Stomach (tissue), 9 donors: ENCODE measurements around the gene TNF. TPM values are rescaled to one million over a fixed set of nuclear protein-coding genes. Genes with fewer than 3 reads are reported as not detected.

Experiments
- DNase-seq, 2 donors: peaks; one replicate each; pipeline versions ENCODE4 v3.0.0 to v3.0.0-alpha.2; 2013 to 2019
- H3K27ac ChIP-seq, 5 donors: fragments of 200-600 bp in 4 of 5; sonication (generic) in 4 of 5; one replicate each; pipeline ENCODE4 v1.5.1; 2013 to 2019; ENCODE audit warnings: mild to moderate bottlenecking in 1 of 5, moderate library complexity in 1 of 5
- H3K27me3 ChIP-seq, 3 donors: fragments of 200-600 bp; sonication (generic); one replicate each; pipeline ENCODE4 v1.5.1; 2017 to 2019; ENCODE audit warnings: mixed run types in 1 of 3
- H3K36me3 ChIP-seq, 4 donors: fragments of 200-600 bp; sonication (generic); 1 replicate in 3 of 4; 2 replicates in 1 of 4; pipeline ENCODE4 v1.5.1; 2016 to 2019
- H3K4me1 ChIP-seq, 4 donors: fragments of 200-600 bp; sonication (generic); one replicate each; pipeline ENCODE4 v1.5.1; 2016 to 2019
- H3K4me3 ChIP-seq, 4 donors: fragments of 200-600 bp; sonication (generic) in 3 of 4; one replicate each; pipeline ENCODE4 v1.5.1; 2016 to 2019; ENCODE audit warnings: mild to moderate bottlenecking in 1 of 4
- H3K9me3 ChIP-seq, 4 donors: fragments of 200-600 bp; sonication (generic); one replicate each; pipeline ENCODE4 v1.5.1; 2016 to 2019
- EP300 ChIP-seq: sonication (generic); formaldehyde crosslinking; IDR thresholded peaks from one replicate; pipeline ENCODE4 v1.6.1; 2017; ENCODE audit warnings: antibody characterized with exemption
- POLR2A ChIP-seq, 4 donors: fragments of 450-650 bp; IDR thresholded peaks; one replicate each; pipeline ENCODE4 v1.6.1; 2016; ENCODE audit warnings: antibody characterized with exemption in 4 of 4, control low read depth in 2 of 4, mild to moderate bottlenecking in 1 of 4, moderate library complexity in 1 of 4
- POLR2AphosphoS5 ChIP-seq, 3 donors: sonication (generic); formaldehyde crosslinking; IDR thresholded peaks; one replicate each; pipeline ENCODE4 v1.6.1; 2016; ENCODE audit warnings: antibody characterized with exemption in 3 of 3
- WGBS, 5 donors: extraction: QIAGEN DNeasy Blood & Tissue Kit in 3 of 5; methylation state at CpG; one replicate each; pipeline versions ENCODE4 v1.1.5 to v1.1.7; 2013 to 2018; 5-methylcytosine and 5-hydroxymethylcytosine counted together
- intact Hi-C: fragments of 100-400 bp; cut with DNase I; formaldehyde crosslinking; loops from one replicate; pipeline ENCODE4 v1.15.1; 2023; ENCODE audit warnings: low total_unique reads
- polyA plus RNA-seq, 3 donors: library from polyadenylated mRNA; stranded (reverse); fragments of 200-250 nt; gene quantifications; one replicate each; pipeline ENCODE4 v1.2.3, GENCODE V29; 2013
- total RNA-seq, 5 donors: library from RNA; depleted of rRNA; stranded (reverse); fragments of >200 nt; gene quantifications; one replicate each; pipeline versions ENCODE4 v1.1.0 to v1.2.3, GENCODE V29; 2014 to 2016
- TF ChIP-seq, protein P1 (sequence below), 7 experiments: fragments of 450-650 bp in 4 of 7; fragments of 200-600 bp in 3 of 7; sonication (generic) in 3 of 7; IDR thresholded peaks; one replicate each; pipeline ENCODE4 v1.5.1; 2016 to 2019; ENCODE audit warnings: antibody characterized with exemption in 7 of 7, control low read depth in 2 of 7, mild to moderate bottlenecking in 1 of 7
- donor health status: healthy with polysubstance abuse.
- donor health status: Bipolar disorder and iron deficiency.
- donor health status: healthy.

Gene TNF
- total and polyA plus RNA-seq, 8 donors, result 0.28 to 0.58 (median 0.31) TPM; not detected in 5

DNA sequence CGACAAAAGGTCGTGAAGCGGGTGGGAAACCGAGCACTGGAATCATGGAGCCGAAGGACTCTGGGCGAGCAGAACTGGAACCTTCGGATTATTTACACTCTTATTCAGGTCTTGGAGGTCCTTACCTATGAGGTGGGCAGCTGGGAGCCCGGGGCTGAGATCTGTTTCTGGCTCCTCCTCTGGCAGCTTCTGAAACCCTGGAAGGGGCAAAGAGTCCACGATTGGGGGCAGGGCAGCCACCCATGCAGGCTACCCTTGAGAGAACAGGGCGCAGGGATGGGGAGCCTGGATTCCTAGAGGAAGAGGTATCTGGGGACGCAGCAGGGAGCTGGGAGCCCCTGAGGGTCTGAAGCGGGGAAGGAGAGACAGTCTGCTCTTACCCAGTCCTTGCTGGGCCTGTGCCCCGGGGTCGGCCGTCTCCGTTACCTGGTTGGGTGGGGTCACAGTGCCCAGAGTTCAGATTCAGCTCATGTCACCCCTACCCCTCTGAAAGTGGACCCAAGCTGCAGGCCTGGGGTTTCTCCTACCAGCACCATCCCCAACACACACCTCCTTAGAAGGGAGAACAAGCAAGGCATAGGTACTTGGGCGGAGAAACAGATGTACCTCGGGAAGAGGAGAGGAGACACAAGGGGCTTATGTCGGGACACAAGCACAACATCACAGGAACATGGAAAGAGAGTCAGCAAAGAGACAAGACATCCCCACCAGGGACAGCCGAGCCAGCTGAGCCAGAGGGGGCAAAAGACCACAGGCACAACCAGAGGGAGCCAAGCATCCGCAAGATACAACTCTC is 6.3 kb downstream of the TNF start:
- Histone ChIP-seq H3K27ac (peak overlapping the region; percentile 60 to 89 (median 86)), H3K4me1 (peaks cover 9 to 58% (median 23%) of the 10 kb centered on the region in 4 donors), H3K27me3 (peaks cover 0 to 1% (median 0%) of the 10 kb centered on the region in 3 donors), H3K4me3 (peak overlapping the region; percentile 65 to 76 (median 72)), H3K9me3 (no peaks in the 10 kb centered on the region), H3K36me3 (no peaks in the 10 kb centered on the region)
- DNase-seq, result peak in 1 of 2 donors; percentile 38
- 21 to 28% (median 24%) methylated on average over 19 to 21 of the region's 21 CpGs for WGBS, 5 donors
- TF ChIP-seq, protein P1, sequence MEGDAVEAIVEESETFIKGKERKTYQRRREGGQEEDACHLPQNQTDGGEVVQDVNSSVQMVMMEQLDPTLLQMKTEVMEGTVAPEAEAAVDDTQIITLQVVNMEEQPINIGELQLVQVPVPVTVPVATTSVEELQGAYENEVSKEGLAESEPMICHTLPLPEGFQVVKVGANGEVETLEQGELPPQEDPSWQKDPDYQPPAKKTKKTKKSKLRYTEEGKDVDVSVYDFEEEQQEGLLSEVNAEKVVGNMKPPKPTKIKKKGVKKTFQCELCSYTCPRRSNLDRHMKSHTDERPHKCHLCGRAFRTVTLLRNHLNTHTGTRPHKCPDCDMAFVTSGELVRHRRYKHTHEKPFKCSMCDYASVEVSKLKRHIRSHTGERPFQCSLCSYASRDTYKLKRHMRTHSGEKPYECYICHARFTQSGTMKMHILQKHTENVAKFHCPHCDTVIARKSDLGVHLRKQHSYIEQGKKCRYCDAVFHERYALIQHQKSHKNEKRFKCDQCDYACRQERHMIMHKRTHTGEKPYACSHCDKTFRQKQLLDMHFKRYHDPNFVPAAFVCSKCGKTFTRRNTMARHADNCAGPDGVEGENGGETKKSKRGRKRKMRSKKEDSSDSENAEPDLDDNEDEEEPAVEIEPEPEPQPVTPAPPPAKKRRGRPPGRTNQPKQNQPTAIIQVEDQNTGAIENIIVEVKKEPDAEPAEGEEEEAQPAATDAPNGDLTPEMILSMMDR (IDR thresholded peaks at IDR 0.05), result no peak
- TF ChIP-seq POLR2AphosphoS5 (IDR thresholded peaks at IDR 0.05), result no peak
- no peak for TF ChIP-seq POLR2A (IDR thresholded peaks at IDR 0.05)
- no peak for TF ChIP-seq EP300
- intact Hi-C loops, result no loop called here

DNA sequence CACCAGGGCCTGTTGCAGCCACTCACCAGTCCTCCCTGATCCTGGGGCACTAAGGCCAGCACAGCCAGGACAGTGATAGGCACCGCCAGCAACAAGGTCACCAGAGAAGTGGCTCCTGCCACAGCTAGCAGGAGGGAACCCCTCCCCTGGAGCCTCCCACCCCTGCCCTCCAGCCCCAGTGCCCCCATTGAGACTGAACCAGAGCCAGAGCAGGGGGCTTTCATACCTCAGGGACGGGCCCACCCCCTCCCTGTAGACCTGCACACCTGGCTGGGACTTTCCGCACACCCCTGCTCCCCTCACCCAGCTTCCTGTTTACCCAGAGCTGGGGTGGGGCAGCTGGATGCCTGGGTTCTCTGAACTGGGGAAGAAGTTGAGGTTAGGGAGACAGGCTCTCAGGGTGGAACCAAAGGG is 6.9 kb downstream of the TNF start, which contains the start of gene LTB:
Gene LTB, minus strand, starts transcription at position 195 of the 414 bp plus-strand sequence. Its CDS starts 7 bp downstream, at position 188.
- 49 to 70% (median 66%) methylated on average over 3 of the region's 3 CpGs; no CpG with 5 or more reads in 1 of the 5 donors for WGBS, 5 donors
- no peaks in the 10 kb centered on the region for H3K9me3 ChIP-seq
- TF ChIP-seq EP300, result no peak
- TF ChIP-seq POLR2AphosphoS5 (IDR thresholded peaks at IDR 0.05), result no peak
- TF ChIP-seq POLR2A (IDR thresholded peaks at IDR 0.05), result no peak
- TF ChIP-seq, protein P1 (IDR thresholded peaks at IDR 0.05), result no peak
- H3K36me3 ChIP-seq, result no peaks in the 10 kb centered on the region
- peak within 1 kb of the TSS; percentile 65 to 76 (median 72) for H3K4me3 ChIP-seq
- intact Hi-C loops, result no loop called here
- peaks cover 0 to 7% (median 0%) of the 10 kb centered on the region in 3 donors for H3K27me3 ChIP-seq
- peaks cover 9 to 60% (median 23%) of the 10 kb centered on the region in 4 donors for H3K4me1 ChIP-seq
- DNase-seq, result peak in 1 of 2 donors; percentile 48
- H3K27ac ChIP-seq, result peak within 1 kb of the TSS; percentile 60 to 89 (median 86)

DNA sequence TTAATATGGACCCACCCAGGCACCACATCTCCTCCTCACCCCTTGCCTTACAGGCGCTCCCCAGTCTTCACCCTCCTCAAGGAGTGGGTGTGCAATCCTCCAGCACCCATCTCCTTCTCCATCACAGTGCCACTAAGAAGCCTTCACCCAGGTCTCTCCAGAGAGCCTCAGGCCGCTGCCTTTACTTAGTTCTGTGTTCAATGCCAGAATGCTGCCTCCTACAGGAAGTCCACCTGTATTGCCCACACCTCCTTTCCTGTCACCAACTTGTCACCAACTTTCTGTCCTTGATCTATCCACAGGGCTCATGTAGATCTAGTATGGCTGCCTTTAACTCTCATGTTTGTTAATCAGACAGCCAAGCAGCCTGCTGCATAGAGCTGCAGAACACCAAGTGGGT is 10.1 kb downstream of the TNF start:
- intact Hi-C loops, result no loop called here
- WGBS, 5 donors, result 56 to 73% (median 56%) methylated on average over 2 of the region's 2 CpGs
- H3K36me3 ChIP-seq, result no peaks in the 10 kb centered on the region
- TF ChIP-seq POLR2AphosphoS5 (IDR thresholded peaks at IDR 0.05) (no peak), POLR2A (IDR thresholded peaks at IDR 0.05) (no peak)
- TF ChIP-seq, protein P1 (IDR thresholded peaks at IDR 0.05), result peak in 1 of 7 experiments; percentile 20
- no peaks in the 10 kb centered on the region for H3K9me3 ChIP-seq
- H3K27ac ChIP-seq, result peak overlapping the region in 3 of 5 donors; percentile 29 to 76 (median 73)
- peaks cover 0 to 25% (median 0%) of the 10 kb centered on the region in 3 donors for H3K27me3 ChIP-seq
- no peak for DNase-seq
- H3K4me1 ChIP-seq, result peaks cover 9 to 60% (median 20%) of the 10 kb centered on the region in 4 donors
- H3K4me3 ChIP-seq, result no peak overlapping the region

DNA sequence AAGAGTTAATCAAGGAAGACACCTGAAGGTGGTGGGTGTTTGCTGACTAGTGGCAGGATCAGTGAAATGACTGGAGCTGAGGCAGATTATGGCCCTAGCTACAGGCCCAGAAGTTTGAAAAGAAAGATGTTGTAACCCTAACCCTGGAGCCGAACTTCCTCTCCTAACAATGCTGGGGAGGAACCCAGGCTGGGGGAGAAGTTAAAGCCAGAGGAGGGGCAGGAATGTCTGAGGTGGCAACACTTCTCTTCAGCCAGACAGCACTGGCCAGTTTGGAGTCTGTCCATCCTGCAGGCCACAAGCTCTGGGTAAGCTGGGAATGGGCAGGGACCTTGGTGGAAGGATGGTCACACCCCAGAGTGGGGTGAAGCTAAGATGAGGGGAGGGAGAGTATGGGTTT is 10.6 kb downstream of the TNF start, which contains the start of gene LST1:
Gene LST1, plus strand, starts transcription at position 270 of the 400 bp plus-strand sequence. CDS start 1,023 bp downstream, outside the sequence.
- Histone ChIP-seq H3K36me3 (no peaks in the 10 kb centered on the region), H3K4me1 (peaks cover 6 to 57% (median 16%) of the 10 kb centered on the region in 4 donors), H3K4me3 (peak within 1 kb of the TSS in 2 of 4 donors; percentile 26 to 31), H3K9me3 (no peaks in the 10 kb centered on the region), H3K27me3 (peaks cover 0 to 25% (median 0%) of the 10 kb centered on the region in 3 donors), H3K27ac (peak within 1 kb of the TSS in 4 of 5 donors; percentile 16 to 76 (median 53))
- TF ChIP-seq POLR2AphosphoS5 (IDR thresholded peaks at IDR 0.05), result no peak
- TF ChIP-seq EP300, result no peak
- TF ChIP-seq, protein P1 (IDR thresholded peaks at IDR 0.05), result no peak
- TF ChIP-seq POLR2A (IDR thresholded peaks at IDR 0.05), result no peak
- intact Hi-C loops, result no loop called here
- no peak for DNase-seq
- 29 to 67% (median 56%) methylated on average over 1 of the region's 1 CpG for WGBS, 5 donors
